CMK (cell line): ENCODE results near the gene RNF40.
"Not testable (repeated sequence)": the region's sequence is repeated elsewhere in the genome, so short reads cannot be mapped to it uniquely, and the experiment has no call there.

Experiments
- DNase-seq: peaks from one replicate; pipeline ENCODE4 v3.0.0-alpha.2; 2010; ENCODE audit warnings: low read depth

Gene RNF40

DNA sequence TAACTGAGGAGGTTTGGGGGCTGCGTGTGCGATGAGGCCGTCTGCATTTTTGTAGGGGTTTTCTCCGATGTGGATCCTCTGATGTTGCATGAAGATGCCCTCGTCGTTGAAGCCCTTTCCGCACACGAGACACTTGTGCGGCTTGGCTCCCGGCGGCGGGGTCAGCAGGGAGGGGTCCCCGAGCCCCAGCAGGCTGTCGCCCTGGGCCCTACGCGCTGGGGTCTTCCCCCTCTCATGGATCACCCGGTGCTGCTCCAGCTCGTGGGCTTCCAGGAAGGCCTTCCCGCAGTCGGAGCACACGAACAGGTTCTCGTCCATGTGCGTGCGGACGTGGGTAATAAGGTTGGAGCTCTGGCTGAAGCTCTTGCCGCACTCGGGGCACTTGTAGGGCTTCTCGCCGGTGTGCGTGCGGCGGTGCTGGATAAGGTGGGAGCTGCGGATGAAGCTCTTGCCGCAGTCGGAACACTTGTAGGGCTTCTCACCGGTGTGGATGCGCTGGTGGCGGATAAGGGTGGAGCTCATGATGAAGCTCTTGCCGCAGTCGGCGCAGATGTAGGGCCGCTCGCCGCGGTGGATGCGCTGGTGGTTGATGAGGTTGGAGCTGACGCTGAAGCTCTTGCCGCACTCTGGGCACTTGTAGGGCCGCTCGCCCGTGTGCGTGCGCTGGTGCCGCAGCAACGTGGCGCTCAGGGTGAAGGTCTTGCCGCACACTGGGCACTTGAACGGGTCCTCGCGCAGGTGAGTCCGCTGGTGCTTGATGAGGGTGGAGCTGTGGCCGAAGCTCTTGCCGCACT, 20.6 kb downstream of the RNF40 start:
- DNase-seq = no peak

DNA sequence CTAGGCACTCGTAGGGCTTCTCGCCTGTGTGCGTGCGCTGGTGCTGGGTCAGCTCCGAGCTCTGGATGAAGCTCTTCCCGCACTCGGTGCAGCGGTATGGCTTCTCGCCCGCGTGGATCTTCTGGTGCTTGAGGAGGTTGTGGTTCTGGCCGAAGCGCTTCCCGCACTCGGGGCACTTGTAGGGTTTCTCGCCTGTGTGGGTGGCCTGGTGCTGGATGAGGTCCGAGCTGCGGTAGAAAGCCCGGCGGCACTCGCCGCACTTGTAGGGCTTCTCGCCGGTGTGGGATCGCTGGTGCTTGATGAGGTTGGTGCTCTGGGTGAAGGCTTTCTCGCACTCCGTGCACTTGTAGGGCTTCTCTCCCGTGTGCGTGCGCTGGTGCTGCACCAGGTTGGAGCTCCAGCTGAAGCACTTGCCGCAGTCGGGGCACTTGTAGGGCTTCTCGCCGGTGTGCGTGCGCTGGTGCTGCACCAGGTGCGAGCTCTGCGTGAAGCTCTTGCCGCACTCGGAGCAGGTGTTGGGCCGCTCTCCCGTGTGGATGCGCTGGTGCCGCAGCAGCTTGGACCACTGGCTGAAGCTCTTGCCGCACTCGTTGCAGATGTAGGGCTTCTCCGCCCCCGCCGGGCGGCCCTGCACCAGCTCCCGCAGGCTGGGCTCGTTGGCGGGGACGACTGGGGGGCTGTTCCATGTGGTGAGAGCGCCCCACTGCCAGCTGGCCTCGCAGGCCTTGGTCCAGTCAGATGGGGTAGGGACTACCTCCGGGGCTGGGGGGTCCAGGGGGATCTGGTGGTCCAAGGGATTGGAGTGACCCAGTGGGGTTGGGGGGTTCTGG, 21.4 kb downstream of the RNF40 start:
- DNase-seq = no peak

DNA sequence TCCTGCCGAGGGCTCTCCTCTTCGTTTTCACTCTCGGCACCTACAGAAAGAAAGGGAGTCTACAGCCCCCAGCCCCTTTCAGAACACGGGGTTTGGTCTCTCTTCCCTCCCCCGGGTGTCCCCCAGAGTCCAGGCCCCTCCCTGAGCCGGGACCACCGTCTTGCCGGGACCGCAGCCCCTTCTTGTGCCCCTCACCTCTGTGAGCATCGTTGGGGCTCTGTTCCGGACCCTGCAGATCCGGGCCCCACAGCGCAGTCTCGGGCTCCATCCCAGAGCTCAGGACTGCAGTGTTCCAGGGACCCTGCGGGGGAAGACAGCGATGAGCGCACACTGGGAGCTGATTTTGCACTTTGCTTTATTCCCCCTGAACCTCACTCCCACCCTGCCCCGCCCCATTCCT, 22.1 kb downstream of the RNF40 start:
- DNase-seq = no peak

DNA sequence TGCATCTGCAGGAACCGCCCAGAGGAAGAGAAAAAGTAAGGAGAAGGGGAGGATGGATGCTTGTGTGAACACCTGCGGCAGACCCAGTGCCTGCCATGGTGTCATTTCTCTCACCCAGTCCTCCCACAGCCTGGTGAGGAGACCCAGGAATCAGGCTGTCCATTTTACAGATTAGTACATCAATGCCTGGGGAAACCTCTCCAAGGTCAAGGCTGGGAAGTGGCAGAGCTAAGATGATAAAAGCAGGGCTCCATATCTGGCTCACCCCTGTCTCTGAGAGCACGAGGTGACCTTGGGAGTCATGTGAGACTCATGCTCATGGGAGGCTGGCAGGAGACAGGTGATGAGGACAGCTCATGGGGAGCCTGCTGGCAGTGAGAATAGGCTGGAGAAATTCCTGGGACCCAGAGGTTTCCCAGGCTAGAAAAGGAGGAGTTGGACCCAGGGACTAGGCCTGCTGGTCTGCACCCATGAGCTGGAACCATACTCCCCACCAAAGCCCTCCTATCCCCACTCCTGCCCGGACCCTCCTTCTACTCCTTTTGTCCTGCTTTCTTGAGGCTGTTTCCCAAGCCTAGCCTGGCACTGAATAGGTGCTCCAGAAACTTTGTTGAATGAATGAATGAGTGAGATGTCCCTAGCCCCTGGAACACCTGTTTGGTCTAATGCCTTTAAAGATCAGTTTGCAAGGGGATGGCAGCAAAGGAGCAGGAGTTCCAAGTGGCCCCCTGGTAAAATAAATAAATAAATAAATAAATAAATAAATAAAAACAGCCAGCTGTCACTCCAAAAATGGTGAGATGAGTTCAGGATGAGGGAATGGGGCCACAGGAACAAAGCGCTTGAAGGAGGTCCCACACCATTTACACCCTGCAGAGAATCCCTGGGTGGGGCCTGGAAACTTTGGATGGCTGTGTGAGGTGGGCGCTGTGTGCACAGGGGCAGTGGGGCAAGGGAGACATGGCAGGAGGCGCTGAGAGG, 23.3 kb downstream of the RNF40 start:
- no peak for DNase-seq

DNA sequence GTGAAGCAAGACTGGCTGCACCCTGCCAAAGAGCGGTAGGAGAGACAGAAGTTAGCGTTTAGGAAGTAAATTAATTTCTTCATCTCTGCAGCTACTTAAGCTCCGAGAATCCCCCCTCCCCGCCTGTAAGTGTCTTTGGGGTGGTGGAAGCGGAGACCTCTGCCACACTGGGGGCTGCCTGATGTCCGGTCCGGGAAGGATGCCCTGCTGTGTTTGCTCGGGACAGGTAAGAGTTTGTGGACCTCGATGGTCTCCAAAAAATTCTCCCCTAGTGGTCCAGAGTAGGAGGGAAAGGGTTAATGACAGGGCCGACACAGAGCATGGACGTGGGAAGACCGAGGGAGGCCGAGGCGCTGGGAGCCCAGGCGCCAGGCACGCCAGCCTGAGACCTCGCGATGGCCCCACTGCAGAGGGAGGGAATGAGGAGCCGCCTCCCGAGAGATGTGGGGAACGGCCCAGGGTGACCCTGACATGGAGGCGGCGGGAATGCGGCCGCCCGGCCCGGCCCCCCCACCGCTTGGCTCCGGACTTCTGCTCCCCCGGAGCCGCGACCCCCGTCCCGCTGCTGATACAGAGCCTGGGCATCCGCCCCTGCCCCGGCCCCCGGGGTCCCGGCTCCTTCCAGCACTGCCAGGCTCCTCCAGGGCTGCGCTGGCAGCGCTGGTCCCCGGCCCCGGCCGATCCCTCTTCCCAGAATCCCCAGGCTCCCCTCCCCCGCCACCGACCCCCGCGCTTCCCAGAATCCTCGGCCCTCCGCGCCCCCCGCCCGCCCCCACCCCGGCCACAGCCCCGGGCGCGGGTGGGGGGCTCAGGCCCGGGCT, 24.2 kb downstream of the RNF40 start:
- no peak for DNase-seq

DNA sequence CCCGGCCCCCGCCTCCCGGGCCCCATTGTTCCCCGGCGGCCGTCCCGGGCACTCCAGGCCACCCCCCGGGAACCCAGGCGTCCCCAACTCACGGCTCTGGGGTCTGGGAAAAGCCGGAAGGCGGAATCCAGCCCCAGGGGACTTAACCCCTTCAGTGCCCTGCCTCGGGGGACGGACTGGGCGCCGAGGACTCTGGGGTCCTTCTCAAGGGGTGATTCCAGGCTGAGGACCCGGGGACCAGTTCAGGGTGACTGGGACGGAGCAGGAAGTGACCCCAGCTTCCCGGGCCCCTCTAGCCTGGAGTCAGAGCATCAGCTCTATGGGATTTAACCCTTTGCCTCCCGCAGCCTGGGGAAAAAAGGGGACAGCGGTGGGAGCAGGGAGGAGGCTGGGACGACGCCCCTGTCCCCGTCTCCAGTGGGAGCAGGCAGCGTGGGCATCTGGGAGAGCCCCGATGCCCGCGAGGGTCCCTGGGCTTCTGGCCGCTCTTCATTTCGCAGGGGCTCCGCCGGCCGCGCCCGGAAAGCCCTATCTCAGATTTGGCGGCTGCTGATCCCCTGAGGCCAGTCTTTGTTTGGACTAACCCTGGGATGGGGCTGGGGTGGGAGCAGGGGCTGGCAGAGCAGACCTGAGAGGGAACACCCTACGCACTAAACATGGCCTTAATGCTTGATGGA, 25.0 kb downstream of the RNF40 start, which contains the start of gene ZNF629:
Gene ZNF629 (minus strand): TSS at position 270 of the 677 bp plus-strand sequence. CDS start 2,723 bp downstream, outside the sequence.
- peak; percentile 44 for DNase-seq

DNA sequence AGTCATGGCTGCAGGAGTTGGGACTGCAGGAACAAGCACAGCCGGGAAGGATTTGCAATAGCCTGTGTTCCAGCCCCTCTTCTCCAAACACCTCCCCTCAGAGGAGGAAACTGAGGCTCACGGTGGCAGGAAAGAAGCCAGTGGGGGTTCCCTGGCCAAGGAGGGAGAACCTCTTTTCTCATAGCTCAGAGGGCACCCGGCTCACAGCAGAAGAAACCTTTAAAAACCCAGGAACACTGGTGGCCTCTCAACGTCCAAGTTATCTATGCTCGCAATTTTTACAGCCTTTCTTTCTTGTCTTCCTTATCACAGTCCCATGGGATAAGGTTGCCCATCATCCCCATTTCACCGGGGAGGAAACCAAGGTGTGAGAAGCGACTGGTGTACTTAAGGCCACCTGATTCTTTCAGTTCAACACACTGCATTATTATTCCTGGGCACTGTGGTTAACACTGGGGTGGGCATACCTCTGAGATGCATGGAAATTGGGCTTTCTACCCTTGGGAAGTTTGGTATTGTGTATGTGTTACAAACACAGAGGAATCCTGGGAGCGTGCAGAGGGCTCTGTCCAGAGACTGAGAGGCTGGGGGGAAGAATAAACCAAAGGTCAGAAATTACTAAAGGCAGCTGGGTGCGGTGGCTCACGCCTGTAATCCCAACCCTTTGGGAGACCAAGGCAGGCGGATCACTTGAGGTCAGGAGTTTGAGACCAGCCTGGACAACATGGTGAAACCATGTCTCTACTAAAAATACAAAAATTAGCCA, 25.7 kb downstream of the RNF40 start:
- no peak for DNase-seq

DNA sequence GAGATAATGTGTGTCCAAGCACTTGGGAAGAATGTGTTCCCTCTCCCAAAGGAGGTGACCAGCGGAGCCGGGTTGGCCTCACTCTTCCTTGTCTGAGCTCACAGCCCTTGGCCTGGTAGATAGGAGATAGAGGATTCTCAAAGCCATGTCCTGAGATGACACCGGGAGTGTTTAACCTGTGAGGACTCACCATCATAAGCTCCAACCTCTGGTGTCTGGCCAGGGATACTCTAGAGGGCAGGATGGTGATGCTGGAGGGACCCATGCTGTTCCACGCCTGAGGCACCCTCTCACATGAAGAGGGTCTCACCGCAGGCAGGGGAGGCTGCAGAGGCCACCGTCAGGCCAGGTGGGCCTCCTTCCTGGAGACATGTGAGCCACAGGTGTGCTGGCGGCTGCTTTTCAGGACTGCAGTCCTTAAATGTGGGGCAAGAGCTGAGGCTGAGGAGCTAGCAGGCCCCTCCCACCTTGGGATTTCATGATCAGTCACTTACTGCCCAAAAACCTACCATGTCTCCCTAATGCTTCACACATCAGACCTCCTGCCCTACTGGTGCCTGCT, 31.5 kb downstream of the RNF40 start:
- DNase-seq = no peak

DNA sequence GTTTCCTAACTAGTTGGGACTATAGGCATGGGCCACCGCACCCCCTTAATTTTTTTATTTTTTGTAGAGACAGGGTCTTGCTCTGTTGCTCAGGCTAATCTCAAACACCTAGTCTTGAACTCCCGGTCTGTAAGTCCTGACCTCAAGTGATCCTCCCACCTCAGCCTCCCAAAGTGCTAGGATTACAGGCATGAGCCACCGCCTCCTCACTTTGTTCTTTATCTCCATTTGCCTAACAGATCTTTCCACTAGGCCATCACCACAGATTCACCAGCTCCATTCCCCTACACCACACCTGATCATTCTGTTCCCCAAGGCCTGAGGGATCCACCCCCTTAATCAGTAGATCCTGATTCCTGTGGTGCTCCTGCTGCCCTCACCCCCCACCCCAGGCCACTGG, 32.5 kb downstream of the RNF40 start:
- no peak for DNase-seq

DNA sequence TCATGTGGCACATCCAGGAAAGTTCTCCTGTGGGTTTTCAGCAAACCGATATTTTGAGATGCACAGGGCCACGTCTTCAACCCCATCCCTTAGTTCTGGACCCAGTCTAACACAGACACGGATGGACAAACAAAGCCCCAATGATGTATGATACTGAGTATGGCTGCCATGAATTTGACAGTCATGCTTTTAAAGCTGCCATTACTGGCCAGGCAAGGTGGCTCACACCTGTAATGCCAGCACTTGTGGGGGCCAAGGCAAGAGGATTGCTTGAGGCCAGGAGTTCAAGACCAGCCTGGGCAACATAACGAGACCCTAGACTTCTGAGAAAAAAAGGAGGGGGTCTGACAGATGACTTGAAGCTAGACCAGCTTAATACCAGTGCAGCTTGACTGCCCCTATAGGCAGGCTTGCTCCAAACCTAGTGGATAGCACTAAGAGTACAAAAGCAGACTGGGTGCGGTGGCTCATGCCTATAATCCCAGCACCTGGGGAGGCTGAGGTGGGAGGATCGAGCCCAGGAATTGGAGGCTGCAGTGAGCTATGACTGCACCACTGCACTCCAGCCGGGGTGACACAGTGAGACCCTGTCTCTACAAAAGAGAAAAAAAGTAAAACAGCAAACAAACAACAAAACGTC, 35.7 kb downstream of the RNF40 start:
- DNase-seq = no peak

DNA sequence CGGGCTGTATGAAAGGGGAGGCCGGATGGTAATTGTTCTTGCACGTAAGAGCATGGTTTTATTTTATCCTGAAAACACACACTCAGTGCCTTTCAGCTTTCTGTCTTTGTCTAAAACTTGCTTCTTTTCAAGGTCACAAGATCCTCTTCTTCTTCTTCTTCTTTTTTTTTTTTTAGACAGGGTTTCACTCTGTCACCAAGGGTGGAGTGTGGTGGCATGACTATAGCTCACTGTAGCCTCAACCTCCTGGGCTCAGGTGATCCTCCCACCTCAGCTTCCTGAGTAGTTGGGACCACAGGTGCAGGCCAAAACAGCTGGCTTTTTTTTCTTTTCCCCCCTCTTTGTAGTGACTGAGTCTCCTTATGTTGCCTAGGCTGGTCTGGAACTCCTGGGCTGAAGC, 40.8 kb downstream of the RNF40 start:
- DNase-seq = no peak

DNA sequence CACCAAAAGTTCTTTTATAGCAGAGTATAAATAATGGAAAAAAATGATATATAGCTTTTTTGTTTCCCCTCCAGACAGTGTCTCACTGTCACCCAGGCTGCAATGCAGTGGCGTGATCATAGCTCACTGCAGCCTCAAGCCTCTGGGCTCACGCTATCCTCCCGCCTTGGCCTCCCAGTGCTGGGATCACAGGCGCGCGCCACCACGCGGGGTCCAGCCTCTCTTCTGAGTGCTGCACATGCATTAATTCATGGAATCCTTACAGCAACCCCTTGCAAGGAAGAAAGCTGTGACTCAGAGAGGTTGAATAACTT, 42.9 kb downstream of the RNF40 start:
- DNase-seq = no peak

DNA sequence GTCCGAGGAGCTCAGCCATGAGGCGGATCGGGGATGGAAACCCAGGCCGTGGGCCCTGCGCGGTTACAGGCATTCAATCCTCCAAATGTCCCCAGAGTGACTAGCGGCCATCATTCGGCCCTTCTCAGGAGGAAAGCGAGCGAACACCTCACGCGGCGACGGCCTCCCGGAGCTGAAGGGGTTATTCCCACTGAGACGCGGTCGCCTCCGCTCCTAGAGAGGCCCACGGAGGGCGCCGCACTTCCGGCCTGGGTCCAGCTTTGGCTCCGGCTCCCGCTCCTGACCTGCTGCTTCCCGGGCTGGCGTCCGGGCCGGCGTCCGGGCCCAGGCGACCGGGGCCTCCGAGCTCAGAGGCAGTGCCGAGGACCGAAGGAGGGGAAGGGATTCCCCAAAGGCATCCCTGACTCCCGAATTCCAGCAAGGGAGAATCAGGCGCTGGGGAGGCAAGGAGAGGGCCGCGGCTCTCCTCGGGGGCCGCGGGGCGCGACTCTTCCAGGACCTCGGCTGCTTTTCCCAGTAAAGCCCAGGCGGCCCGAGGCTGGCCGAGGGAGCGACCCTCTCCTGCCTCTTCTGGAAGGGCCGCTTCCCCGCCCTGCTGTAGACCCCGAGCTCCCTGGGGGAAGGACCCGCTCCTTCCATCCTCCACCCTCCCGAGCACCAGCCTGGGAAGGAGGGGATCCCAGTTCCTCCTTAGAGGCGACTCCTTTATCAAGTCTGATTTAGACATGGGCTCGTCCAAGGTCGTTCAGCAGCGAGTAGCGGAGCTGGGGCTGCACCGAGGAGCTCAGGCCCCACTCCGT, 43.4 kb downstream of the RNF40 start:
- peak; percentile 58 for DNase-seq

DNA sequence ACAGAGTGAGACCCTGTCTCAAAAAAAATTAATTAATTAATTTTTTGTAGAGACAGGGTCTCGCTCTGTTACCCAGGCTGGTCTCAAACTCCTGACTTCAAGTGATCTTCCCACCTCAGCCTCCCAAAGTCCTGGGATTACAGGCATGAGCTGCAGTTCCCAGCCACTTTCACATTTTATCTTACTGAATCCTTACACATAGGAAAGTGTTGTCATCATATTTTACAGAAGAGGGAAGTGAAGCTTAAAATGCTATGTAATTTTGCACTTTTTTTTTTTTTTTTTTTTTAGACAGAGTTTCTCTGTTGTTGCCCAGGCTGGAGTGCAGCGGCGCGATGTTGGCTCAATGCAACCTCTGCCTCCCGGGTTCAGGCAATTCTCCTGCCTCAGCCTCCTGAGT, 46.0 kb downstream of the RNF40 start:
- no peak for DNase-seq

DNA sequence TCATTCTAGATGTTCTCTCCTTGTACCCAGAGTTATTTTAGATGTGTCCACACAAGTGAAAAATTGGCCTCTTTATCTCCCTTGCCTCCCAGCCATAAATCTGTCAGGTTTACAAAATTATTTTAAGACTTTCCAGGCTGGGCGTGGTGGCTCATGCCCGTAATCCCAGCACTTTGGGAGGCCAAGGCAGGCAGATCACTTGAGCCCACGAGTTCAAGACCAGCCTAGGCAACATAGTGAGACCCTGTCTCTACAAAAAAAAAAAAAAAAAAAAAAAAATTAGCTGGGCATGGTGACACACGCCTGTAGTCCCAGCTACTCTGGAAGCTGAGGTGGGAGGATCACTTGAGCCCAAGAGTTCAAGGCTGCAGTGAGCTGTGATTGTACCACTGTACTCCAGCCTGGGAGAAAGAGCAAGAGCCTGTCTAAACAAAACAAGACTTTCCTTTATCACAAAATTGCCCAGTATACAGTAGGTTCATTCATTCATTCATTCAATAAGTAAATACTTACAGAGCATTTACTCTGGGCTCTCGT, 46.8 kb downstream of the RNF40 start:
- not testable (repeated sequence) for DNase-seq

DNA sequence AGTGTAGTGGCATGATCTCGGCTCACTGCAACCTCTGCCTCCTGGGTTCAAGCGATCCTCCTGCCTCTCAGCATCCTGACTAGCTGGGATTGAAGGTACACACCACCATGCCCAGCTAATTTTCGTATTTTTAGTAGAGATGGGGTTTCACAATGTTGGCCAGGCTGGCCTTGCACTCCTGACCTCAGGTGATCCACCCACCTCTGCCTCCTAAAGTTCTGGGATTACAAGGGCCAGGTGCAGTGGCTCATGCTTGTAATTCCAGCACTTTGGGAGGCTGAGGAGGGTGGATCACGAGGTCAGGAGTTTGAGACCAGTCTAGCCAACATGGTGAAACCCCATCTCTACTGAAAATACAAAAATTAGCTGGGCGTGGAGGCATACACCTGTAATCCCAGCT, 47.6 kb downstream of the RNF40 start:
- not testable (repeated sequence) for DNase-seq

DNA sequence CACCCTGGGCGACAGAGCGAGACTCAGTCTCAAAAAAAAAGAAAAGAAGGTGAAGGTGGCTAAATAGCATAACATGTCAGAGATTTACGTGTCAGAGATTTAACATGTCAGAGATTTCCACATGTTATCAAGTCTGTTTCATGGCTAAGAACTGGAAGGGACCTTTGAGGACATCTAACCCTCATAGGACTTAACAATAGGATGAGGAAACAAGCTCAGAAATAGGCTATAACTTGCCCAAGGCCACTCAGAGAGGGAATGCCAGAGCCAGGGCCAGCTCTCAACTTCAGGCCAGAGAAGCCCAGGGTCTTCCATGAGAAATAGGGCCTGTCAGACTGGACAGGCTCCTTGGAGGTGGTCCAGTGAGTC, 51.7 kb downstream of the RNF40 start:
- no peak for DNase-seq

DNA sequence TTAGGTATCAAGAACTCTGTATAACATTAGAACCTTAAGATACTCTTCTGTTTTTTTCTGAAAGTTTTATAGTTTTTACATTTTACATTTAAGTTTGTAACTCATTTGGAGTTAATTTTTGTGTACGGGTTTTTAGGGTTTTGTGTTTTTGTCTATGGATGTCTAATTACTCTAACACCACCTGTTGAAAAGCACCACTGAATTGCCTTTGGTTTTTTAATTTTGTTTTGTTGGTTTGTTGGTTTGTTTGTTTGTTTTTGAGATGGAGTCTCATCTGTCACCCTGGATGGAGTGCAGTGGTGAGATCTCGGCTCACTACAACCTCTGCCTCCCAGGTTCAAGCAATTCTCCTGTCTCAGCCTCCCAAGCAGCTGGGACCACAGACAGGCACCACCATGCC, 54.6 kb downstream of the RNF40 start:
- DNase-seq = no peak
